Measurements from ENCODE around the gene MFSD2A. TPM values are rescaled to one million over a fixed set of nuclear protein-coding genes. Genes with fewer than 3 reads are reported as not detected.

MFSD2A gene
- total RNA-seq, 1 donor from 2014 or later, result 3.3 TPM

GRCh38 chr1:39979654-39980053 is 24.7 kb downstream of the MFSD2A start:
- no peaks in the 10 kb centered on the region for H3K36me3 ChIP-seq (ENCODE audit: insufficient read depth, low read length)
- no peaks in the 10 kb centered on the region for H3K9me3 ChIP-seq (ENCODE audit: insufficient read depth, low read depth, low read length)
- no peak overlapping the region for H3K27ac ChIP-seq (ENCODE audit: low read depth, low read length)
- H3K27ac Mint-ChIP-seq (ENCODE audit: unreplicated experiment), result peak overlapping the region; percentile 43
- no peaks in the 10 kb centered on the region for H3K36me3 Mint-ChIP-seq (ENCODE audit: low read depth, unreplicated experiment)
- no peak overlapping the region for H3K4me3 Mint-ChIP-seq (ENCODE audit: unreplicated experiment)
- no peaks in the 10 kb centered on the region for H3K27me3 Mint-ChIP-seq (ENCODE audit: low read depth, unreplicated experiment)
- H3K4me1 Mint-ChIP-seq (ENCODE audit: low read depth, unreplicated experiment), result peaks cover 17% of the 10 kb centered on the region
- no peak overlapping the region for H3K4me3 ChIP-seq (ENCODE audit: insufficient read depth, low read depth, low read length)
- no peak overlapping the region for H3K4me2 ChIP-seq (ENCODE audit: low read length)
- no peaks in the 10 kb centered on the region for H3K9me3 Mint-ChIP-seq (ENCODE audit: unreplicated experiment)
- H3K4me1 ChIP-seq (ENCODE audit: insufficient read depth, low read length), result peaks cover 10% of the 10 kb centered on the region
- no peak for TF ChIP-seq EZH2 (IDR thresholded peaks at IDR 0.05; ENCODE audit: insufficient read depth, low read length)
- TF ChIP-seq CTCF (IDR thresholded peaks at IDR 0.05; ENCODE audit: insufficient read depth, low read depth, low read length), result no peak
- no peaks in the 10 kb centered on the region for H3K79me2 ChIP-seq (ENCODE audit: insufficient read depth, low read length)
- H4K20me1 ChIP-seq (ENCODE audit: insufficient read depth, low read length), result no peaks in the 10 kb centered on the region
- H2AFZ ChIP-seq (ENCODE audit: low read depth, low read length), result no peak overlapping the region
- DNase-seq (ENCODE audit: low read depth) (no peak), FAIRE-seq (no peak)
- H3K27me3 ChIP-seq (ENCODE audit: insufficient read depth, low read length), result no peaks in the 10 kb centered on the region
- H3K9ac ChIP-seq (ENCODE audit: low read length), result no peak overlapping the region

GRCh38 chr1:39980555-39981313 is 25.8 kb downstream of the MFSD2A start:
- Mint-ChIP-seq H3K4me3 (ENCODE audit: unreplicated experiment) (no peak overlapping the region), H3K36me3 (ENCODE audit: low read depth, unreplicated experiment) (no peaks in the 10 kb centered on the region), H3K27me3 (ENCODE audit: low read depth, unreplicated experiment) (no peaks in the 10 kb centered on the region), H3K27ac (ENCODE audit: unreplicated experiment) (peak overlapping the region; percentile 78), H3K4me1 (ENCODE audit: low read depth, unreplicated experiment) (peaks cover 17% of the 10 kb centered on the region), H3K9me3 (ENCODE audit: unreplicated experiment) (no peaks in the 10 kb centered on the region)
- TF ChIP-seq CTCF (IDR thresholded peaks at IDR 0.05; ENCODE audit: insufficient read depth, low read depth, low read length), result no peak
- no peak for TF ChIP-seq EZH2 (IDR thresholded peaks at IDR 0.05; ENCODE audit: insufficient read depth, low read length)
- Histone ChIP-seq H3K9me3 (ENCODE audit: insufficient read depth, low read depth, low read length) (no peaks in the 10 kb centered on the region), H3K9ac (ENCODE audit: low read length) (no peak overlapping the region), H3K79me2 (ENCODE audit: insufficient read depth, low read length) (no peaks in the 10 kb centered on the region), H3K4me3 (ENCODE audit: insufficient read depth, low read depth, low read length) (no peak overlapping the region), H3K27ac (ENCODE audit: low read depth, low read length) (no peak overlapping the region), H3K4me2 (ENCODE audit: low read length) (no peak overlapping the region), H3K27me3 (ENCODE audit: insufficient read depth, low read length) (no peaks in the 10 kb centered on the region), H2AFZ (ENCODE audit: low read depth, low read length) (no peak overlapping the region), H3K4me1 (ENCODE audit: insufficient read depth, low read length) (peaks cover 10% of the 10 kb centered on the region), H3K36me3 (ENCODE audit: insufficient read depth, low read length) (no peaks in the 10 kb centered on the region), H4K20me1 (ENCODE audit: insufficient read depth, low read length) (no peaks in the 10 kb centered on the region)
- no peak for DNase-seq (ENCODE audit: low read depth)
- FAIRE-seq, result no peak

GRCh38 chr1:39981385-39981784 is 26.4 kb downstream of the MFSD2A start:
- DNase-seq (ENCODE audit: low read depth) (no peak), FAIRE-seq (no peak)
- Histone ChIP-seq H3K9ac (ENCODE audit: low read length) (peak overlapping the region; percentile 5), H3K27me3 (ENCODE audit: insufficient read depth, low read length) (no peaks in the 10 kb centered on the region), H3K79me2 (ENCODE audit: insufficient read depth, low read length) (no peaks in the 10 kb centered on the region), H3K9me3 (ENCODE audit: insufficient read depth, low read depth, low read length) (no peaks in the 10 kb centered on the region), H3K4me2 (ENCODE audit: low read length) (peak overlapping the region; percentile 49), H3K4me1 (ENCODE audit: insufficient read depth, low read length) (peaks cover 10% of the 10 kb centered on the region), H4K20me1 (ENCODE audit: insufficient read depth, low read length) (no peaks in the 10 kb centered on the region), H3K27ac (ENCODE audit: low read depth, low read length) (peak overlapping the region; percentile 54), H3K36me3 (ENCODE audit: insufficient read depth, low read length) (no peaks in the 10 kb centered on the region), H3K4me3 (ENCODE audit: insufficient read depth, low read depth, low read length) (no peak overlapping the region), H2AFZ (ENCODE audit: low read depth, low read length) (peak overlapping the region; percentile 84)
- TF ChIP-seq CTCF (IDR thresholded peaks at IDR 0.05; ENCODE audit: insufficient read depth, low read depth, low read length) (no peak), EZH2 (IDR thresholded peaks at IDR 0.05; ENCODE audit: insufficient read depth, low read length) (no peak)
- H3K4me1 Mint-ChIP-seq (ENCODE audit: low read depth, unreplicated experiment), result peaks cover 17% of the 10 kb centered on the region
- no peaks in the 10 kb centered on the region for H3K27me3 Mint-ChIP-seq (ENCODE audit: low read depth, unreplicated experiment)
- no peaks in the 10 kb centered on the region for H3K9me3 Mint-ChIP-seq (ENCODE audit: unreplicated experiment)
- H3K27ac Mint-ChIP-seq (ENCODE audit: unreplicated experiment), result peak overlapping the region; percentile 85
- H3K4me3 Mint-ChIP-seq (ENCODE audit: unreplicated experiment), result peak overlapping the region; percentile 31
- H3K36me3 Mint-ChIP-seq (ENCODE audit: low read depth, unreplicated experiment), result no peaks in the 10 kb centered on the region

Data from astrocyte (in vitro differentiated cells and primary cell).